ENCODE measurements around the gene OXCT2. TPM values are rescaled to one million over a fixed set of nuclear protein-coding genes. Genes with fewer than 3 reads are reported as not detected.
A peak's percentile ranks its signal among the peaks of the same experiment; 100 is the strongest.

Gene OXCT2
- total RNA-seq, 1 donor from 2014 or later = not detected

DNA sequence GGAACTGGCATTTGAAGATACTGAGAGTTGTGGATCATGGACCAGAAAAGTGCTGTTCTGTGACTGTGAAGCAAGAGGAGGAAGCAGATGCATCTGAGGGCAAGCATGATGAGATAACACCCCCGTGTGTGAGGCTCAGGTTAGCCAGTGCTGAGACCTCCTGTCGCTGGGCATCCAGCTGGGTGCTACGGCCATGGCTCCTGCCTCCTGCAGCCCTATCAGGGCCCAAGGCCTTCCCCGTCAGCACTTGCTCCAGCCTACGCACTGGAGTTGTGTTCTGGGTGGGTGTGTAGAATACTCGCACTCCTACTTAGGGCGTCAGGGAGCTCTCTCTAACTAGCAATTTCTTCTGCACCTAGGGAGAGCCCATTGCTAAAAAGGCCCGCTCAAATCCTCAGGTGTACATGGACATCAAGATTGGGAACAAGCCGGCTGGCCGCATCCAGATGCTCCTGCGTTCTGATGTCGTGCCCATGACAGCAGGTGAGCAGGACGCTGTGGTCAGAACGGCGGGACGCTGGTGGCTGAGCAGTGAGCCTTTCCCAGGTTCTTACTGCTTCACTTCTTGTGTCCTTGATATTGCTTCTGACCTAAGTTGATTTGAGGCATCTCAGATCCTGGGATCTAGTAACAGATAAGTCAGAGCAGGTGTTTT lies 26.0 kb downstream of the OXCT2 start:
- H3K36me3 Mint-ChIP-seq (ENCODE audit: low read depth) = peaks cover 41% of the 10 kb centered on the region
- no peaks in the 10 kb centered on the region for H3K27me3 Mint-ChIP-seq (ENCODE audit: low read depth)
- no peaks in the 10 kb centered on the region for H3K9me3 Mint-ChIP-seq (ENCODE audit: low read depth)
- H3K4me3 Mint-ChIP-seq (ENCODE audit: unreplicated experiment) = no peak overlapping the region
- DNase-seq (ENCODE audit: low spot score) = no peak
- no peak overlapping the region for H3K27ac Mint-ChIP-seq (ENCODE audit: unreplicated experiment)
- H3K4me1 Mint-ChIP-seq (ENCODE audit: low read depth) = peaks cover 9% of the 10 kb centered on the region
- TF ChIP-seq, protein P1, sequence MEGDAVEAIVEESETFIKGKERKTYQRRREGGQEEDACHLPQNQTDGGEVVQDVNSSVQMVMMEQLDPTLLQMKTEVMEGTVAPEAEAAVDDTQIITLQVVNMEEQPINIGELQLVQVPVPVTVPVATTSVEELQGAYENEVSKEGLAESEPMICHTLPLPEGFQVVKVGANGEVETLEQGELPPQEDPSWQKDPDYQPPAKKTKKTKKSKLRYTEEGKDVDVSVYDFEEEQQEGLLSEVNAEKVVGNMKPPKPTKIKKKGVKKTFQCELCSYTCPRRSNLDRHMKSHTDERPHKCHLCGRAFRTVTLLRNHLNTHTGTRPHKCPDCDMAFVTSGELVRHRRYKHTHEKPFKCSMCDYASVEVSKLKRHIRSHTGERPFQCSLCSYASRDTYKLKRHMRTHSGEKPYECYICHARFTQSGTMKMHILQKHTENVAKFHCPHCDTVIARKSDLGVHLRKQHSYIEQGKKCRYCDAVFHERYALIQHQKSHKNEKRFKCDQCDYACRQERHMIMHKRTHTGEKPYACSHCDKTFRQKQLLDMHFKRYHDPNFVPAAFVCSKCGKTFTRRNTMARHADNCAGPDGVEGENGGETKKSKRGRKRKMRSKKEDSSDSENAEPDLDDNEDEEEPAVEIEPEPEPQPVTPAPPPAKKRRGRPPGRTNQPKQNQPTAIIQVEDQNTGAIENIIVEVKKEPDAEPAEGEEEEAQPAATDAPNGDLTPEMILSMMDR (IDR thresholded peaks at IDR 0.05) = no peak

DNA sequence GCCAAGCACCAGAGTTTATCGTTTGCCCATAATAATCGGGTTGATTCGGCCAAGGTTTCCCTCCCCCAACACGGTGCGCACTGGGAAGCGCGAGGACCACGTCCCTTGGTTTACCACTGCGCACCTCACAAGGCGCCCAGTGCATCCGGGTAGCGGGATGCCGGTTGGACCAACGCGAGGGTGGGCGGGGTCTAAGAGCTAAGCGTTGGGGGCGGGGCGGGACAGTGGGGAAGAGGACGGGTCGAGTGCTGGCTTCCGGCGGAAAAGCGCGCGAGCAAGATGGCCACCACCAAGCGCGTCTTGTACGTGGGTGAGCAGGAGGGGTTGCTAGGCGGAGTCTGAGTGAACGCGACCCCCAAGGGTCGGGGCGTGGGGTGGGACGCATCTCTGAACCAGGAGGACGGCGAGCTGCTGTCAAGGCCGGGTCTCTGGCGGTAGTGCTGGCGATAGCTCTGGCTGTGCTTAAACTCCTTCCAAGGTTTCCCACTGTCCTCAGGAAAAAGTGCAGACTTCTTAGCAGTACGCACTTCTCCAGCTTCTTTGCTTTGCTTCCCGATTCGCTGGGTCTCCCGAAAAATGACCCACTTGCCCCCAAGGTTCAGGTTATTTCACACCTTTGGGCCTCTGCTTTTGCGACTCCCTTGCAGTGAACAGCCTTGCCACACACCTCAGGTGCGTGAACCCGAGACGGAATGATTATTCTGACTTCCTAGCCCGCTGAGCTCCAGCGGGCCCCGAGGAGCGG lies 32.4 kb downstream of the OXCT2 start, which contains the start of gene PPIE:
PPIE (plus strand) TSS at position 261 of the 745 bp plus-strand sequence; CDS start at position 280, 19 bp downstream.
- Mint-ChIP-seq H3K27me3 (ENCODE audit: low read depth) (peaks cover 10% of the 10 kb centered on the region), H3K4me3 (ENCODE audit: unreplicated experiment) (peak within 1 kb of the TSS; percentile 93), H3K9me3 (ENCODE audit: low read depth) (no peaks in the 10 kb centered on the region), H3K27ac (ENCODE audit: unreplicated experiment) (peak within 1 kb of the TSS; percentile 88), H3K36me3 (ENCODE audit: low read depth) (peaks cover 9% of the 10 kb centered on the region), H3K4me1 (ENCODE audit: low read depth) (peaks cover 25% of the 10 kb centered on the region)
- DNase-seq (ENCODE audit: low spot score) = no peak
- TF ChIP-seq, protein P1 (IDR thresholded peaks at IDR 0.05) = no peak

DNA sequence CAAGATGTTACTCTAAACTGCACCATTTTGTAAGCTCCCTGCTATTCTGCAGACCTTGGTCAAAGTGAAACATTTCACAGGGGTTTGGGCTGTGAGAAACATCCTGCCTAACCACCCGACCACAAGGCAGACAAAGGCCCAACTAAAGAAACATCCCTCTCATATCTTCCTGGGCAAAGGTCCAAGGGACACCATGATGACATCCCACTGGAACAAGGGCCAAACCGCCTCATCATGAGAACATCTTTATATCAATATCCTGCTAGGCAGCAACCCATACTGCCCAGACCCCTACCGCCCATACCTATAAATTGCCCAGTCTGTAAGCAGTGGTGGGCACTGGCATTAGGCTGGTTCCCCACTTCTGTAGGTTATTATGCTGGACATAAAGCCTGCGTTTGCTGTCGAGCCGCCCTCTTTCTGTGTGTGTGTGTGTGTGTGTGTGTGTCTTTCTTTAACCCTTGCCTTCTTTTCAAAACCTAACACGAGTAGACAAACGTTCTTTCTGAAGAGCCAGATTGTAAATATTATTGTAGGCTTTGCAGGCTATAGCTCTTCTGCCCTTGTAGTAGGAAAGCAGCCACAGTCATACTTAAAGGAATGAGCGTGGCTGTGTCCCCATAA lies 33.5 kb downstream of the OXCT2 start:
- H3K4me1 Mint-ChIP-seq (ENCODE audit: low read depth) = peaks cover 29% of the 10 kb centered on the region
- no peak overlapping the region for H3K27ac Mint-ChIP-seq (ENCODE audit: unreplicated experiment)
- H3K27me3 Mint-ChIP-seq (ENCODE audit: low read depth) = peaks cover 12% of the 10 kb centered on the region
- DNase-seq (ENCODE audit: low spot score) = no peak
- TF ChIP-seq, protein P1 (IDR thresholded peaks at IDR 0.05) = no peak
- no peaks in the 10 kb centered on the region for H3K9me3 Mint-ChIP-seq (ENCODE audit: low read depth)
- H3K36me3 Mint-ChIP-seq (ENCODE audit: low read depth) = peaks cover 5% of the 10 kb centered on the region
- no peak overlapping the region for H3K4me3 Mint-ChIP-seq (ENCODE audit: unreplicated experiment)

DNA sequence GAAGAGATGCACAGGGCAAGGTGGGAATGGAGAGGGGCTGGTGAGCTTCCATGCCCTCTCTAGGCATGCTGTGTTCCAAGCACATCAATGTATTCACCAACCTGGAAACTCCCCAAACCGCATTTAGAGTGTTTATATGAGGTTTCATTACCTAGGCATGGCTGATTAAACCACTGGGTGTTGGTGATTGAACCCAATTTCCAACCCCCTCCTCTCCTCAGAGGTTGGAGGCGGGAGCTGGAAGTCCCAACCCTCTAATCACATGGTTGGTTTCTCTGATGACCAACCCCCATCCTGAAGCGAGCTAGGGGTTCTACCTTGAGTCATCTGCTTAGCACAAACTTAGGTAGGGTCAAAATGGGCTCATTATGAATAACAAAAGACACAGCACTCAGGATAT lies 35.4 kb downstream of the OXCT2 start:
- H3K4me3 Mint-ChIP-seq (ENCODE audit: unreplicated experiment) = no peak overlapping the region
- no peaks in the 10 kb centered on the region for H3K9me3 Mint-ChIP-seq (ENCODE audit: low read depth)
- DNase-seq (ENCODE audit: low spot score) = no peak
- peaks cover 26% of the 10 kb centered on the region for H3K4me1 Mint-ChIP-seq (ENCODE audit: low read depth)
- peaks cover 1% of the 10 kb centered on the region for H3K36me3 Mint-ChIP-seq (ENCODE audit: low read depth)
- H3K27ac Mint-ChIP-seq (ENCODE audit: unreplicated experiment) = no peak overlapping the region
- TF ChIP-seq, protein P1 (IDR thresholded peaks at IDR 0.05) = no peak
- H3K27me3 Mint-ChIP-seq (ENCODE audit: low read depth) = peaks cover 15% of the 10 kb centered on the region

DNA sequence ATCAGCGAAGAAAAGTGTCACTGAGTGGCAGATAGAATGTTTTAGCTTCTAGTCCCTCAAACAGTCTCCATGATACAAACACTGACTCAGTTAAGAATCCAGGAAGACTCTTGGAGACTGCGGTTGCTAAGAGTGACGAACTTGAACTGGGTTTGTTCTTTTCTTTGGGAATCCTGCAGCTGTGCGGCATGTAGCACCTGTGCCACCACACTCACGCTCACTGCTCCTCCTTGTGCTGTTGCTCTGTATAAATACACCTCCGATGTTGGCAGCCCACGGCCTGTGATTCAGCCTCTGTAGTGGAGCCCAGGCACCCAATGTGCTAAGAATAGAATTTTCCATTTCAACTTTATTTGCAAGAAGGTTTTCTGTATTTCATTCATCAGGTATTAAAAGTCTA lies 38.0 kb downstream of the OXCT2 start:
- TF ChIP-seq, protein P1 (IDR thresholded peaks at IDR 0.05) = no peak
- Mint-ChIP-seq H3K27me3 (ENCODE audit: low read depth) (peaks cover 33% of the 10 kb centered on the region), H3K27ac (ENCODE audit: unreplicated experiment) (no peak overlapping the region), H3K4me3 (ENCODE audit: unreplicated experiment) (no peak overlapping the region), H3K4me1 (ENCODE audit: low read depth) (peaks cover 4% of the 10 kb centered on the region), H3K9me3 (ENCODE audit: low read depth) (no peaks in the 10 kb centered on the region), H3K36me3 (ENCODE audit: low read depth) (peaks cover 1% of the 10 kb centered on the region)
- no peak for DNase-seq (ENCODE audit: low spot score)

Data from chondrocyte (in vitro differentiated cells).